ENCODE measurements around the gene ECM2.

GRCh38 chr9:92467511-92467910, 68.3 kb downstream of the ECM2 start:
- TF ChIP-seq FOXP2 (optimal IDR thresholded peaks at IDR 0.05; ENCODE audit: borderline replicate concordance, extremely low read depth, extremely low read length, insufficient read depth) (no peak), TAF1 (IDR thresholded peaks at IDR 0.05; ENCODE audit: borderline replicate concordance, insufficient read depth, low read length) (no peak), POLR2AphosphoS5 (IDR thresholded peaks at IDR 0.05; ENCODE audit: low read depth, low read length) (no peak)

Measured in PFSK-1 (cell line).